Stimulated activated naive CD8-positive, alpha-beta T cell treated with anti-CD3 and anti-CD28 coated beads, Interleukin-15, Interleukin-2, amounts not matched to agents 100 U/mL and 50 U/mL, for 24 hours (primary cell): ENCODE data around the gene NCAPD3.
"Not testable (repeated sequence)": the region's sequence is repeated elsewhere in the genome, so short reads cannot be mapped to it uniquely, and the experiment has no call there.

Experiments
- ATAC-seq: fragments of 150-1000 bp; cut with Tn5 transposase; one replicate; pipeline ENCODE4 v1.10.0; 2021
- DNase-seq: peaks from one replicate; pipeline ENCODE4 v3.0.0; 2021

Gene NCAPD3

DNA sequence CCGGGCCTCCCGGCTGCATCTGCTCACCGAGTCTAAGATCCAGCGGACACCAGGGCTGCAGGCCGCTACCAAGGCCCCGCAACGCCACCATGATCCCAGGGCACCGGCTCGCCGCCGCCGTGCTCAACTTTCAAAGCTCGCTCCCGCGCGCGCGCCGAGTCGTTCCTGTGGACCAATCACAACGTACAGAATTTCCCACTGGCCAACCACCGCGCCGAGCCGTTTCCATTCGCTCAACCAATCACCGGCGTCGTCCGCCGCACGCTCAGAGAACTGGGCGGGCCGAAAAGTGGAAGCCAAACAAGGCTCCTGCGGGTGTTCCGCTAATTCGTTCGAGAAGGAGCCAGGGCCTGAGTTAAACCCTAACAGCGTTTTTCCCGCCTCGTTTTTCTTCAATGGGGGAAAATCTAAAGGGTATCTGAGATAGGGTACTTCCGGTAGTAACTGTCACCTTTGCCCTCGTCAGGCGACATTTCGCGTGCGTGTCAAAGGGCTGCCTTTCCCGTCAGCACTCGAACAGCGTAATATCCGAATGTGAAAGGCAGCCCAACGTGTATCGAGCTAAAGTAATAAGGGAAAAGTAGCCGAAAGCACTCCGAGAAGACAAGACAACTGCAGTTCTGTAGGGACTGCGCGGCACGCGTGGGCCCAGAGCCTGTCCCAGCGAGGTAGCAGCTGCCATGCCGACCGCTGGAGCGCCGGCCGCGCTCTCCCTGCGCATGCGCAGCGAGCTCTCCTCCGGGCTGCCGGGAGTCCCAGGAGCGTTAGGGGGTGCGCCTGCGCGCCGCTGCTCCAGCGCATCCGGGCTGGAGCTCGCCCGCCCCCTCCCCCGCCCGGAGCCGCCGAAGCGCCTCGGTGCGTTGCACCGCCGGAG is at the start of gene NCAPD3, which contains the start of gene VPS26B:
Gene NCAPD3, minus strand, starts transcription at position 132 of the 874 bp plus-strand sequence. Its CDS starts 41 bp downstream, at position 91.
Gene VPS26B, plus strand, starts transcription at position 836 of the 874 bp plus-strand sequence. CDS start 452 bp downstream, outside the sequence.
- peak; percentile 96 for DNase-seq
- ATAC-seq = peak; percentile 82

DNA sequence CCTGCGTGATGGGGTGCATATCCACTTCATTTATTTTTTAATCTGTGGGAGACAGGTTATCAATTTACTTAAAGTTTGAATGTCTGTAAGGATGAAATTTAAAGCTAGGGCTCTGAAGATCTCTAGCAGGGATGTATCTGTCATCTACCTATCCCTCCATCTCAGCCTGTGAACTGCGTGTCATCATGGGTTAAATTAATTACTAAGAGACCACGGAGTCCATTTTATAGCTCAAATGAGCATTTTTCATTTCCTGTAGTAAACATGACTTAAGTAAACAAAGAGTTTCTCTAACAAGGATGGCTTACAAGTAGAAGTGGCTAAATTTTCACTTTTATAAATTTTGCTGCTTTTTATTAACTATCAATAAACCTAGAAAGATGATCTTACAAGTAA is 49.5 kb upstream of the NCAPD3 start:
- ATAC-seq (no peak), DNase-seq (no peak)

DNA sequence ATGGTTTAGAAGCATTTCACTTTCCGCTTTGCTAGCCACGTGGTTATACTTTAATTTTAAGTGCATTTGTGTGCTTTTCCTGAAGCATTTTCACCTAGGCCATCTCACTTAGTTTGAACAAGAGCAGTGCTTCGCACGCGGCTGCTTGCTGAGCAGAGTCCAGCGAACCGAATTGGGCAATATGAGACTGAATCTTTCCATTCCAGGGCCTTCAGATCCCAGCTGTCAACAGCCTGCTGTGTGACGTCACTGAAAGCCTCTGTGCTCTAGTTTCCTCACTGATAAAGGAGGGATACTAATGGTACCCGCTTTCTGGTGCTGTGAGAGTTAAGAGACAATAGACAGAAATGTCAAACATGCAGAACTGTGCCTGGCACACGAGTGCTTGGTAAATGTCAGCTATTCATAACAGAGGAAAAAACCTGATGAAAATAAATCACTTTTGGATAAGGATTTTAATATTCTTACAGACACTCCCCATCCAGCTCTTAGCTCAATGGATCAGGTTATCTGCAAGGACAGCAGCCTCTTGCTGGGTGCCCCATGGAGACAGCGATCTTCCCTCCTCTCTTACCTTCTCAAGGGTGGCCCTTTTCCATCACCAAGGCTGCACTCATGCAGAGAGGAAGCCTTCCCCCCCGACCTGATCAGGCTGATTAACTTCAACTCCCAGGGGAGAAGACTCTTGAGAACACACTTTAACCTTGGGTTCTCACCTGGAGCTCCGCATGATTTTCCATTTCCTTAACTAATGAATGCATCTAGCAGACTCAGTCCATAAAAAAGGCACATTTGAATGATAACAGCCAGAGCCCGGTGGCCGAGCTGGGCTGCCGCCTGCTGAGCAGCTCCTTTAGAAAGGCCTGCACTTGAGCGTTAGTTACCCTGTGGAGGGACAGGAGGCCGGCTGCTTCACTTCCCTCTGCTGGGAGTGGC is 48.9 kb upstream of the NCAPD3 start:
- no peak for ATAC-seq
- DNase-seq = no peak

GRCh38 chr11:134271978-134272377 is 48.2 kb upstream of the NCAPD3 start:
- ATAC-seq (no peak), DNase-seq (no peak)

DNA sequence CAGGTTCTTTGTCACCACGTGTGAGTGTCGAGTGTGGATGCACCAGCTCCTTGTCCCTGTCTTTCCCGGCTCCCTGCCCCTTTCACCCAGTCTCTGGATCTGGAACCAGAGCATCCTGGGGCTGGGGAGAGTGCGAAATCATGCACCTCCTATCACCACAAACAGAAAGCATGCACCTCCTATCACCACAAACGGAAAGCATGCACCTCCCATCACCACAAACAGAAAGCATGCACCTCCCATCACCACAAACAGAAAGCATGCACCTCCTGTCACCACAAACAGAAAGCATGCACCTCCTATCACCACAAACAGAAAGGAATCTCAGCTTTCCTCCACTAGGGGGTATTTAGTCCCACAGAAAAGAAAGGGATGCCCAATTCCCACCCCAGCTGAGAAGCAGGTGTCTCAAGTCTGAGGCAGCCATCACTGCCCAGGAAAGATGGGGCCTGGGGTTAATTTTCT is 46.5 kb upstream of the NCAPD3 start:
- no peak for DNase-seq
- ATAC-seq = no peak

DNA sequence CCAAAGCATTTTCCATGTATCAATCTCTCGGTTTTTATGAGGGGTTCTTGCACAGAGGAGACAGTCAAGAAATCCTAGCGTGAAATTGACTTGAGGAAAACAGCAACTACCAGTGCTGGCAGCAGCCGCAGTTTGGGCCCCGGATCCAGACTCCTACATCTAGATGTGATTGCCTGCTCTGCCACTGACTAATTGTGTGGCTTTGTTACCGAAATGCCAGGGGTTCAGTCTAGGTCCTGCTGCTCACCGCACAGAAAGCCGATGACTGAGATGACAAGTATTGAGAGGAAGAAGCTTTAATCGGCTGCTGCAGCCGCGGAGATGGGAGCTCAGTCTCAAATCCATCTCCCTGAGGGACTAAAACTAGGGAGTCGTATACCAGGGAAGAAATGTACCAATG is 44.2 kb upstream of the NCAPD3 start:
- DNase-seq = no peak

GRCh38 chr11:134267461-134267860 is 43.7 kb upstream of the NCAPD3 start:
- ATAC-seq (no peak), DNase-seq (no peak)

More for the DNA sequence above, 44.2 kb upstream of the NCAPD3 start:
- no peak for ATAC-seq

GRCh38 chr11:134266841-134267251 is 43.1 kb upstream of the NCAPD3 start:
- ATAC-seq (no peak), DNase-seq (no peak)

DNA sequence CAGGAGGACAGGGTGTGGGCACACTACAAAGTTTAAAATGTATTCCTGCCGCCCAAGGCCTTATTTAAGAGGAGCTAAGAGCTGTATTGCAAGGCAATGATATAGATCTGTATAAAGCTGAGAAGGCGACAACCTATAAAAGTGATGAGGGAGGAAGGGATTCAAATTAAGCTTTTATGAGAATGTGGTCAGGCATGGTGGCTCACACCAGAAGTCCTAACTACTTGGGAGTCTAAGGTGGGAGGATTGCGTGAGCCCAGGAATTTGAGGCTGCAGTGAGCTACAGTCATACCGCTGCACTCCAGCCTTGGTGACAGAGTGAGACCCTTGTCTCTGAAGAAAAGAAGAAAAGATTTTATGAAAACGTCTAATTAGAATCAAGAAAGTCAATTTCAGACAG is 42.7 kb upstream of the NCAPD3 start:
- no peak for ATAC-seq
- no peak for DNase-seq

DNA sequence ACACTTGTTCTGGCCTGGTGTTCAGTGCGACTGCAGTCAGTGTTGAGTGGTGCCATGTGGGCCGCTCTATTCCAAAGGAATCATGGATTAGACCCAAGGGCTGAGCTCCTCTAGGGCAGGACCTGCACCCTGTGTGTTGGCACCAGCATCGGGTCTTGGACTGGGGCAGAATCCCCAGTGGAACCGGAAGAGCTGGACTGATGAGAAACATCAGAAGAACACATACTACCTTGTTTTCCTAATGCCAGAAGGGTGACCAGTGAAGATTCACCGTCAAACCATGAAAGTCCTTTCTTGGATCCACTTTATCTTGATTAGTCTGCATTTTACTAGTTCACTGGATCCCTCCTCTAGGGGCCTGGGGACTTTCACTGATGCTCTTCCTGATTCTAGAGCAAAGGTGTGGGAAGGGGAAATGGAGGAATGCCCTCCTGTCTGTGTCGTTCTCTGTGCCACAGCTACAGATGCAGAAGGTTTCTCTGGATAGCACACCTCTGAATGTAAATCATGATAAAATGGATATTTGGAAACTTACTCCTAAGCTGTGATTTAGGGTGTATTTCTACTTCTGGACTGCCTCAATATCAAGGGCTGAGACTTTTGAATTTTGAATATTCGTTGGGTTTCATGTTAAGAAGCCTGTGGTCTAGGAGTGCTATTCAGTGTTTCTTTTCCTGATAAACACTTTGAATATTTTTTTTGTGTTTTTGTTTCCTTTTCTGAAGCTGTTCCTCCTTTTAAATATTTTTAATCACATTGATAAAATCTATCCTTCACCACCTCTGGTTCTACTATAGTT is 41.4 kb upstream of the NCAPD3 start:
- no peak for ATAC-seq
- no peak for DNase-seq

- DNase-seq (peak; percentile 27), ATAC-seq (no peak)
Observed at GRCh38 chr11:134261626-134262488, 38.1 kb upstream of the NCAPD3 start.

- ATAC-seq (no peak), DNase-seq (no peak)
Observed at GRCh38 chr11:134260983-134261382, 37.2 kb upstream of the NCAPD3 start.

DNA sequence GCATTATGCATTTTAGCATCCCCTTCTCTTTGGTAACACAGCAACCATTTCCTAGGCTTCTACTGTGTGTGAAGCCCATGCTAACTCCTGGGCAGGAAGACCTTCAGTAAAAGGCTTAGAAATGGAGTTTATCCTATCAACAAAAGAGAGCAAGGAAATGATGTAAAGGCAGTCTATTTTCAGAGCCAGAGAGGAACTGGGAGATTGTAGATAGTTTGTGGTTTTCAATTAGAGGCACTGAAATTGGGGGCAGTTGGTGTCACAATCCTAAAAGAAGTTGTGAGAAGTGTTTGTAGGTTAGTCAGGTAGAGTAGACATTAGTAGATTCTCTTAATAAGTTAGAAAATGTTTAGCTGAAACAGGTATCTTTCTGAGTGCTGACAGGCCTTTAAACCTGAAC is 36.7 kb upstream of the NCAPD3 start:
- ATAC-seq = no peak
- DNase-seq = no peak

DNA sequence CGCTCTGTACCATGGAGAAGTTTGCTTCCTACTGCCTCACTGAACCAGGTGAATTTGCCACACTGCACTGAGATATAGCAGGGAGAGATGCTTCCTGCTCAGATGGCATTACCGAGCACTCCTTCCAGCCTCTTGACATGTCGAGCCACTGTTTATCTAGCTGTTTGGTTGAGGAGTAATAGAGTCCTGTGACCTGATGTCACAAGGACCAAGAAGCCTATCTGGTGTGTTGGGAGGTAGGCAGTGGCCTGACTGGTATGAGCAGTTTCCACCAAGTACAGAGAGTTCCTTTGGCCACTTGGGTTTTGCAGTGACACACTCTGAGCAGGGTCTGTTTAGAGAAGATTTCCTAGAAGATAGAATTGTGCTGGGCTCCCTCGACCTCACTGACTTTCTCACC is 34.8 kb upstream of the NCAPD3 start:
- no peak for ATAC-seq
- DNase-seq = no peak

GRCh38 chr11:134257101-134257500 is 33.3 kb upstream of the NCAPD3 start:
- ATAC-seq (no peak), DNase-seq (no peak)

GRCh38 chr11:134255184-134255561 is 31.4 kb upstream of the NCAPD3 start:
- not testable (repeated sequence) for ATAC-seq, DNase-seq

DNA sequence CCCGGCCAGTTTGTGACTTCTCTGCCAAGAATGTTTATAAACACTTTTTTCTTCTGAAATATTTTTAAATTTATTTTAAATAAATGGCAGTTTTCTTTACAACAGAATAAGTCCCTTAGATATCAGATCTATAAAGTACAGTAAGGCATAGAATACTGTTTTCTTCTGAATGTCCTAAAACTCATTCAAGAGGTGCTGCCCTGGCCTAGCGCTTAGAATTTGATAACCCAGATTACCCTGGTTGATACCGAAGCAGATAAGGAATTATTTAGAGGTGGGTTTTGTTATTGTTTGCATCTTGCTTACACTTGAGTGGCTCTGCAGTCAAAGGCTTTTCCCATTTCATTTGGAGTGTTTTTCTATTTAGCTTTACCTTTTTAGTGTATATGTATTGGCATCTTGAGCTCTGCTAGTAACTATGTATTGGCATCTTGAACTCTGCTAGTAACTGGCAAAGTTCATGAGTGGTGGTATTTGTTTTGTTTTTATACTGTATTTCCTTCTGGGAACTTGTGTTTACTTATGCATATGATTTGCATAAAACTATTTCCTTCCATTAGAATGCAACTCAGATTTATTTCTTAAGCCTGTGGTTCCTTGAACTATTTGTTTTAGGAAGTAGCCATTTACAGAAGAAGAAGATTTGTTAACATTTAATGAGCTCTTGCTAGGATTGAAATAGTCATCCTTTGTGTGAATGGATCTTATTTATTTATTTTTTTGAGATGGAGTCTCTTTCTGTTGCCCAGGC is 30.8 kb upstream of the NCAPD3 start:
- ATAC-seq (no peak), DNase-seq (no peak)

GRCh38 chr11:134253188-134253993 is 29.6 kb upstream of the NCAPD3 start, which contains the start of the genes ACAD8 and THYN1:
Gene ACAD8, plus strand, starts transcription at chr11:134253568. Its CDS starts 33 bp downstream, at chr11:134253601.
Gene THYN1, minus strand, starts transcription at chr11:134253352. Its CDS starts 470 bp downstream, at chr11:134252882.
- ATAC-seq = peak; percentile 100
- DNase-seq = peak; percentile 93
